ENCODE measurements around the gene ARHGEF1.
"Not testable (repeated sequence)": the region's sequence is repeated elsewhere in the genome, so short reads cannot be mapped to it uniquely, and the experiment has no call there.

The ARHGEF1 gene

GRCh38 chr19:41863209-41863931 is 19.6 kb upstream of the ARHGEF1 start:
- DNase-seq (ENCODE audit: low read depth) = no peak

DNA sequence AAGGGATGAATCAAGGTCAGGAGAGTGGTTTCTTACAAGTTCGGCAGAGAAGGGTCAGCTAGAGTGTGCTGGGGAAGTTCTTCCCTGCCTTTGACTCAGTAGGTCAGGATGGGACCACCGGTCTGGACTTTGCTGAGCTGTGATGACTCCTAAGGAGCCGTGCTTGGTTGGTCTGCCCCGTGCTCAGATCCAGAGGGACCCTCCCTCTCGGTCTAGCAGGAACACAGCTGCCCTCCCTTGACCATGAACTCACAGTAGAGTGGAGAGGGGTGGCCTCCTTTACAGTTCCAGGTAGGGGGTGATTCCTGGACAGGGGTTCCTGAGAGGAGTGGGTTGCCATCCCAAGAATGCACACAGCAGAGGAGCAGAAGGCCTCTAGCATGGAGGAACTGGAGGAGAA is 18.6 kb upstream of the ARHGEF1 start:
- no peak for DNase-seq (ENCODE audit: low read depth)

DNA sequence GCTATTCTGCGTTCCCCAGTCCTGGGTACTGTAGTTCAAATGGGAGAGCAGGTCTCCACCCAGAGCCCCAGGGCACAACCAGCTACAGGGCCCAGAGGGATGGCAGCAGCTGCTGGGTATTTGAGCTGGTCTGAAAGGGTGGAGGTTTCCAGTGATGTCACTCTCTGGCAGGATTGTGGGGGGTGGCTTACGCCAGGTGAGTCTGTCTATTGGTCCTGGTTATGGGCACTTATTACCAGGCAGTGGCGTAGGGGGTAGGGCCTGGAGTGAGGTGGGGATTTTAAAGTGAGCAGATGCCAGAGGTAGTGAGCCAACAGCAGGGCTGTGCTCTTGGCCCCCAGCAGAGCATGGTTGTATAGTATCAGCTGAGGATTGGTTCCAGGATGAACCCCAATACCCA is 16.7 kb upstream of the ARHGEF1 start:
- DNase-seq (ENCODE audit: low read depth) = no peak

DNA sequence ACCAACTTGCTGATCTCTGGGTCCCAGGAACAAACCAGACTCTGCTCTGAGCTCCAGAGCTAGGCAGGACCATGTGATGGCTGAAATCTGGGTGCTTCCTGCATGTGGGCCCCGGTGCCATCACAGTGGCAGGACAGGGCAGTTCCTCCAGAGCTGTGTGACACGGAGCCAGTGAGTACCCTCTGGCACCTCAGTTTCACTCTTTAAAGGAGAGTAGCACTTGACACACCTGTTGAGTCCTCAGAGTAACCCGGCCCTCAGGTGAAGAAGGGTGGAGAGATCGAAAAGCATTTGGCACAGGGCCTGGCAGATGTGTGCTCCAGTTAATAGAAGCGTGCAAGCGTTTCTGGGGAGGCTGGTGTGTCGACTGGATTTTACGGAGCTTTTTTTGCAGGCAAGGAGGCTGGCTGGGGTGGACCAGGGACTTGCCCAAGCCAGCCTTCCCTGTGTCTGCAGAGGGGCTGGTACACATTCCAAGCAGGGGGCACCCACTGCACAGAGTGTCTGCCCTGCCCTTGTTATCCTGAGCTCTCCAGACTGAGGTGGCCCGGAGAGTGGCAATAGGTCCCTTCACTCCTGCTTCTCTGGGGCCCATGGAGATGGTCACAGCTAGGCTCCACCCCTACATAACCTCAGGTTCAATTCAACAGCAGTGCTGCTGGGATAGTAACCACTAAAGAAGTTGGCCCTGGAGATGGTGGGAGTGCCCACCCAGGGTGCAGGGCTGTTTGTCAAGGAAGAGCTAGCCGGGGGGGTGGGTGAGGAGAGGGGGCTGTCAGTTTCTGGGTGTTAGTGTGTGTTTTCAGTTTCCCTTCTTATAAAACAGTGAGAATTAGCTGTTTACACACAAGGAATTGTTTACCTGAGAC is 14.6 kb upstream of the ARHGEF1 start:
- DNase-seq (ENCODE audit: low read depth) = no peak

DNA sequence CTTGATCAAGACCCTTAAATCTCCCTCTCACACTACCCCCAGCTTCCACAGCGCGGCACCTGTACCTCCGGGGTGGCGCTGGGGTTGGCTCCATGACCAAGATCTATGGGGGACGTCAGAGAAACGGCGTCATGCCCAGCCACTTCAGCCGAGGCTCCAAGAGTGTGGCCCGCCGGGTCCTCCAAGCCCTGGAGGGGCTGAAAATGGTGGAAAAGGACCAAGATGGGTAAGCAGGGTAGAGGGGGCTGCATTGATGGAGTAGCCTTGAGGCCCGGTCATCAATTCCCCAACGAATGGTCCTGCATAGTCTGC is 14.0 kb upstream of the ARHGEF1 start:
- no peak for DNase-seq (ENCODE audit: low read depth)

DNA sequence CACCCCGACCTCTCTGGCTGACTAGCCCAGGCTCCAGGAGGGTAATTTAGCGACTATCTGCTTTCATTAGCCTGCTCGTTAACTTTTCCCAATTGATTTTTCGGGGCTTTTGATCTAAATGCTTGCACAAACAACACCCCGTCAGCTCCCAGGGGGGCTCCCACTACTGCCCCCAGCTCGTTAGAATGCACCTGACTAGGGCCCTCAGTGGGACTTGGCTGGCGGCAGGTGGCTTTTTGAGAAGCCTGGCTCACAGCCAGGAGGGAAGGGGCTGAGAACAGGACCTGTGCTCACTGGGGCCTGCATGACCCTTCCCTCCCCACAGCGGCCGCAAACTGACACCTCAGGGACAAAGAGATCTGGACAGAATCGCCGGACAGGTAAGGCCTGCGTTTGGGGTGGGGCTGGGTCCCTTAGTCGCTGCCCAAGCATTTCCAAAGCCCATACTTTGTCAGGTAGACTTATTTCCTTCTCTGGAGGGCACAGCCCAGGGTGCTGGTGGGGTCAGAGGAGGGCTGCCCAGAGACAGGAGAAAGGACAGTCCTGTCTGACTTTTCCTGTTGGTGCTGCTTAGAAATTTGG is 13.5 kb upstream of the ARHGEF1 start:
- DNase-seq (ENCODE audit: low read depth) = no peak

DNA sequence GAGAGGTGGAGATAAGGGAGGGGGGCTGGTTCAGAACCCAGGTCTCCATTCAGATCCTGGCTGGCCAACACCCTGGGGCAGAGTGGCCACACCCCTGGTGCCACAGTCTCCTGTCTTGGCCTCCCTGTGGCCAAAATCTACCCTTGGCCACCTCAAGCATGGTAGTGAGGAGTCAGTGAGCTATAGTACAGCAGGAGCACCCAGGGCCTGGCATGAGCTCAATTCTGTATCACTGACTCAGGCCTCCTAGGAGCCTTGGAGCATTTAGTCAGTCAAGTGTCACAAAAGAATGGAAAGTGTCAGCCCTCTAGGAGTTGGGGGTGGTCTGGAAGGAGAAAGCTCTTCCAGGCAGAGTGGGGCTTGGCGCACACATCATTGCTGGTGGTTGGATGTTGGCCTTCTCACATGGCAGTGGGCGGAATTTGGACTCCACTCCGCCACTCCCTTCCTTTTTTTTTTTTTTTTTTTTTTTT is 12.5 kb upstream of the ARHGEF1 start:
- DNase-seq (ENCODE audit: low read depth) = no peak

DNA sequence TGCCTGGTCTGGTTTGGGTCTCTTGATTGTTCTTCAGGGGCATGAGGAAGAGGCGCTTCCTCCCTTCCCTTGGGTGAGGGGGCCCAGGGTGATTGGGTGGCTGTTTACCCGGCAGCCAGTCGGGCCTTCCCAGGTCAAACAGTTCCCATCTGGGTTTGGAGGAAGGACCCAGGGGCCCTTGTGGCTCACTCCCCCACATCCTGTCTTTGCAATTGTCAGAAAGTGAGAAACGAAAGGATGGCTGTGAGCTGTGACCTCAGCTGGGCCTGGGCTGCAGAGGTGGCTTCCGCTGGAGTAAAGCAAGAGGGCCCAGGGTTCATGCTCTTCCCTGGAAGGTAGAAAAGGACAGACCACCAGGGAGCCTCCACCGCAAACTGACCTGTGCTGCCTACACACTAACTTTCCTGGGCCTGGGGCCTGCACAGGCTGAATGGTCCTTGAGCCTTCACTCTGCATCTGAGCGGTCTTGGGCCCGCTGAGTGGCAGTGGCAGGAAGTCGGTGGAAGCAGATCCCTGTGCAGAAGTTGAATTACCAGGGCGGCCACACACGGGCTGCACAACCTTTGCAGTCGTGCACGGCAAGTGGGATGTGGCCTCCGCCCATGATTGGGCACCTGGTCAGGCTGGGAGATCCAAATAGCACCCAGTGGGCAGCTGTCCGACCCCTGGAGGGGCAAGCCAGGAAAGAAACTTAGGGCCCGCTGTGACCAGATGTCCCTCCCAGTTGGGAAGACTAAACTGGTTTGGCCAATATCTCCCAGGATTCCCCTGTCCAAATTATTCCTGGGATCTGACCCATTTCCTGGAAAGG is 11.2 kb upstream of the ARHGEF1 start:
- DNase-seq (ENCODE audit: low read depth) = no peak

- no peak for DNase-seq (ENCODE audit: low read depth)
These were observed 10.6 kb upstream of the ARHGEF1 start for GRCh38 chr19:41872384-41872774.

DNA sequence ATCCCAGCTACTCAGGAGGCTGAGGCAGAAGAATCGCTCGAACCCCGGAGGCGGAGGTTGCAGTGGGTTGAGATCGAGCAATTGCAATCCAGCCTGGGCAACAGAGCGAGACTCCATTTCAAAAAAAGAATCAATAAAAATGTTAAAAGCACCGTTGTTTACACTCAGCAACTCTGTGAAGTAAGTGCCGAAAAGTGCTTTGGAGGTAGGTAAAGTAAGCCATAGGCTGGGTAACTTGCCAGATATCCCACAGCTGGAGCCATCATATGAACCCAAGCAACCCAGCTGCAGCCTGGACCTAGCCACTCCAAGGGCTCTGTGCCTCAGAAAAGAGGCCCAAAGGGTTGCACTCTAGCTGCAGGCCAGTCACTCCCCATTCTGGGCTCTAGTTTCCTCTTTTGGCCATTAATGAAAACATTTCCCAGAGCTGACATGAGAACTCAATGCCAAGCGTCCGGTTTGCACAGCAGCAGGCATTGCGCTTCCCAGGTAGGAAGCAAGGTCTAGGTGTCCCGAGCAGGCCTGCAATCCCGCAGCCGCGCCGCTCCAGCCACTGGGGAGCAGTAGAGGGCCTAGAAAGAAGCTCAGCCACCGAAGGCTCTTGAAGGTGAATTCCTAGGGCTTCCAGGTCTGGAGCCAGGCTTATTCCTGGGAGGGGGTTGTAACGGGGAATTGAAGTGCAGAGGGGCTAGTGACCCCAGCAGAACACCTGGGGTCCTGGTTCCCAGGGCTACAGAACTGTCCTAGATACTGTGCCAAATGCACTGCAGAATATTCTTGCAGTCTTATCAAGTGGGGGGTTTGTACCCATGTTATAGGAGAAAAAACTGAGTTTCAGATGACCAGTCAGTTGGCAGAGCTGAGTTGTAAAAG is 10.0 kb upstream of the ARHGEF1 start:
- no peak for DNase-seq (ENCODE audit: low read depth)

GRCh38 chr19:41875973-41876372 is 7.0 kb upstream of the ARHGEF1 start:
- not testable (repeated sequence) for DNase-seq (ENCODE audit: low read depth)

DNA sequence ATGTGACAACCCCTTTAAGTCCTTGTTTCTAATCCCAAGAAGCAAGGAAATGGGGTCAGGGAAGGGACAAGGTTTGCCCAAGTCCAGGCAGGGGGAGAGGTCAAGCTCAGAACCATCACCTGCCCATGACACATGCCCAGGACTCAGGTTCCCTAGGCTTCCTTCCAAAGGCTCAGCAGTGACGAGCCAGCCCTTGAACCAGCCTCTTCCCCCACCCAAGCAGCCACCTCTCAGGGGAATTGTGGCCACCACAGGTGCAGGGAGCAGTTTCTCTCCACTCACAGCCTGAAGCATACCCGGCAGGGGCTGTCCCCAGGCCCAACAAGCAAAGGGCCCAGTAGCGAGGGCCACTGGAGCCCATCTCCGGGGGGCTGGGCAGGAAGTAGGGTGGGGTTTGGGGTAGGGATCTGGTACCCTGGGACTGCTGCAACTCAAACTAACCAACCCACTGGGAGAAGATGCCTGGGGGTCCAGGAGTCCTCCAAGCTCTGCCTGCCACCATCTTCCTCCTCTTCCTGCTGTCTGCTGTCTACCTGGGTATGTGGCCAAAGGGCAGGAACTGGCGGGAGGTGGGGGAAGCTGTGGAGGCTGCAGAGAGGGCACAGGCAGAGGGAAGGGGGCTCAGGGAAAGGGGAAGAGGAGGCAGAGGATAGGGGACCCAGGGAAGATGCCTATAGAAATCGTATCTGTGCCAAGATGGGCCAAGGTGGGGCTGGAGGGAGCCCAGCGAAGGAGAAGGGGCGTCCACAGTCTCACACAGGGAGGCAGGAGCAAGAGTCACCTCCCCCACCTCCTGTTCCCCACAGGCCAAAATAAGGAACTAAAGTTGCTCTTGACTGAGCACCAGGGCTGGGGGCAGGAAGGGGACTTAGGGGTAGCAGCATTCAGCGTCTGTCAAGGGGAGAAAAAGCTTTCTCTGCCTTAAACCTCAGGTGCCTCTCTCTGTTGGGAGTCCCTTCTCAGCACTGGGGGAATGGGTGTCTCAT is 5.8 kb upstream of the ARHGEF1 start, which contains the start of gene CD79A:
Gene CD79A, plus strand, starts transcription at position 433 of the 986 bp plus-strand sequence. Its CDS starts 26 bp downstream, at position 459.
- DNase-seq (ENCODE audit: low read depth) = no peak

DNA sequence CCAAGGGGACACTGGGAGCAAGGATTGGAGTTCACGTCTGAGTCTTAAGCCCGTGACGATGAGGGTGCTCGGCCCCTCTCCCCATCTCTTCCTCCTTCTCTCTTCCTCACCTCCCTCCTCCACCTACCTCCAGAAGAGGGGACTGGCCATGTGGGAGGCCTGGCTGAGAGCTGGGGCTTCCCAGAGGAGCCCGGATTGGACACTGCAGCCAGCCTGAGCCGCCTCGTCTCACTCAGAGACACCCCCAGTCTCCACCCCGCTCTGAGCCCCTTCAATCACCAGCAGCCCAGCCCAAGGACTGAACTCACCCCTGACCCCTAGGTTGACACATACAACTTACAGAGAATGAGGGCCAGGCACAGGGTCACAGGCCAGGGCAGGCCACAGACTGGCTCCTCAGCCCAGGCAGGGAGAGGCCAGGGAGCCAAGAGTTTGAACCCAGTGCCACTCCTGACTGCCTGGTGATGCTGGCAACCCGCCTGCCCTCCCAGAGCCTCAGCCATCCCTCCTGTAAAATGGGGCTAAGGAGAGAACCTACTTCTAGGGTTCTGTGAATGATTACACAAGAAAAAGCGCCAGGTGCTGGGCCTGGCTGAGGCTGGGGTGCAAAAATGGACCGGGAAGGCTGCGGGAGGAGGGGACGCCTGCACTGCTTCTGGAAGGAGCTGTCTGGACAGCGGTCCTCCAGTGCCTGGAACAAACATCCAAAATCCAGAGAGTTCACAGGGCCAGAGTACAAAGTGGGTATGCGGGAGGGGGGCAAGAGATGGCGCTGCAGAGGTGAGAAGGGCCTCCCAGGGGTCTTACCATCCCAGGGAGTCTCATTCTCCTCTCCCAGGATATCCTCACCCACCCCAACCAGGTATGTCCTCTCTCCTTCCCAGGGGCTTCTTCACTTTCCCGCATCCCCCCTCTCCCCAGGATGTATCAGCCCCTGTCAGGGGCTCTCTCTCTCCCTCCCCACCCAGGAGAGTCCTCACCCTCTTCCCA is 4.8 kb upstream of the ARHGEF1 start:
- no peak for DNase-seq (ENCODE audit: low read depth)

- DNase-seq (ENCODE audit: low read depth) = no peak
These were observed 3.9 kb upstream of the ARHGEF1 start for GRCh38 chr19:41879080-41879479.

- no peak for DNase-seq (ENCODE audit: low read depth)
These were observed 3.2 kb upstream of the ARHGEF1 start for GRCh38 chr19:41879670-41880328.

- no peak for DNase-seq (ENCODE audit: low read depth)
These were observed 2.7 kb upstream of the ARHGEF1 start for GRCh38 chr19:41880329-41880708.

- no peak for DNase-seq (ENCODE audit: low read depth)
These were observed 458 bp downstream of the ARHGEF1 start for GRCh38 chr19:41883463-41883820.
